HepG2 (cell line): ENCODE measurements around the gene ADGRB2. TPM values are rescaled to one million over a fixed set of nuclear protein-coding genes. Genes with fewer than 3 reads are reported as not detected.

Experiments
- ZBTB3 ChIP-seq: sonication (generic); formaldehyde crosslinking; IDR thresholded peaks from 2 replicates; pipeline ENCODE4 v1.4.0; 2020; ENCODE audit warnings: low read depth, mild to moderate bottlenecking, moderate library complexity, missing genetic modification reagents, borderline replicate concordance
- ZBTB8A ChIP-seq: sonication (generic); formaldehyde crosslinking; IDR thresholded peaks from 2 replicates; pipeline ENCODE4 v1.4.0; 2020; ENCODE audit warnings: mild to moderate bottlenecking, low read depth, missing genetic modification reagents, borderline replicate concordance
- ZFP41 ChIP-seq: sonication (generic); formaldehyde crosslinking; IDR thresholded peaks from 2 replicates; pipeline ENCODE4 v1.4.0; 2020; ENCODE audit warnings: mild to moderate bottlenecking, missing genetic modification reagents, borderline replicate concordance
- ZMAT3 ChIP-seq: sonication (generic); formaldehyde crosslinking; conservative IDR thresholded peaks from 2 replicates; pipeline ENCODE4 v1.7.0; 2021; ENCODE audit warnings: missing genetic modification reagents
- ZNF136 ChIP-seq: sonication (generic); formaldehyde crosslinking; IDR thresholded peaks from 2 replicates; pipeline ENCODE4 v1.8.1; 2022; ENCODE audit warnings: low read depth, mild to moderate bottlenecking, moderate library complexity, missing genetic modification reagents
- ZNF207 ChIP-seq: fragments of 450-650 bp; IDR thresholded peaks from 2 replicates; pipeline ENCODE4 v1.6.1; 2016; ENCODE audit warnings: antibody characterized with exemption, borderline replicate concordance
- ZNF460 ChIP-seq: sonication (generic); formaldehyde crosslinking; IDR thresholded peaks from 2 replicates; pipeline ENCODE4 v1.5.1; 2020; ENCODE audit warnings: missing genetic modification reagents, mild to moderate bottlenecking, borderline replicate concordance
- ZNF614 ChIP-seq: IDR thresholded peaks from 2 replicates; pipeline ENCODE4 v1.6.1; 2018; ENCODE audit warnings: missing biosample characterization, missing genetic modification reagents, inconsistent platforms, borderline replicate concordance
- ZNF746 ChIP-seq: sonication (generic); formaldehyde crosslinking; IDR thresholded peaks from 2 replicates; pipeline ENCODE4 v1.8.0; 2022; ENCODE audit warnings: mild to moderate bottlenecking, missing genetic modification reagents
- ZNF780A ChIP-seq: sonication (generic); formaldehyde crosslinking; IDR thresholded peaks from 2 replicates; pipeline ENCODE4 v1.8.0; 2022; ENCODE audit warnings: mild to moderate bottlenecking, missing genetic modification reagents, moderate library complexity
- polyA plus RNA-seq, 8 experiments: library from polyadenylated mRNA; depleted of rRNA in 3 of 8; stranded (reverse) in 7 of 8; unstranded in 1 of 8; fragments of >200 nt; fragmentation: Illumina TruSeq in 4 of 8; extraction: Trizol in 4 of 8; gene quantifications; 2 replicates each; pipeline versions ENCODE4 v1.2.1 to v1.2.3, GENCODE V29; 2011 to 2016; ENCODE audit warnings: low read depth in 4 of 8, missing spikeins in 1 of 8, mixed read lengths in 1 of 8; ENCODE audit not compliant: insufficient read depth in 1 of 8
- total RNA-seq, 5 experiments: library from RNA; depleted of rRNA; stranded (reverse); fragments of >200 nt; fragmentation: Illumina TruSeq; extraction: Trizol; gene quantifications; 2 replicates each; pipeline ENCODE4 v1.2.3, GENCODE V29; 2016; ENCODE audit warnings: low read depth in 1 of 5
- TF ChIP-seq, protein P1 (sequence below): sonication (generic); formaldehyde crosslinking; IDR thresholded peaks from 2 replicates; pipeline ENCODE4 v1.4.0; 2020; ENCODE audit warnings: mild to moderate bottlenecking, missing genetic modification reagents
- TF ChIP-seq, protein P2 (sequence below): sonication (generic); formaldehyde crosslinking; IDR thresholded peaks from 2 replicates; pipeline ENCODE4 v1.9.0; 2022; ENCODE audit warnings: missing genetic modification reagents, mild to moderate bottlenecking, borderline replicate concordance
- TF ChIP-seq, protein P3 (sequence below): sonication (generic); formaldehyde crosslinking; IDR thresholded peaks from 2 replicates; pipeline ENCODE4 v1.5.0; 2020; ENCODE audit warnings: missing genetic modification reagents

ADGRB2 gene
- total and polyA plus RNA-seq, 2 of the 13 experiments (the other 11 are each of a cell fraction or from before 2014, with no cell fraction given) = 0.03 to 0.09 TPM

DNA sequence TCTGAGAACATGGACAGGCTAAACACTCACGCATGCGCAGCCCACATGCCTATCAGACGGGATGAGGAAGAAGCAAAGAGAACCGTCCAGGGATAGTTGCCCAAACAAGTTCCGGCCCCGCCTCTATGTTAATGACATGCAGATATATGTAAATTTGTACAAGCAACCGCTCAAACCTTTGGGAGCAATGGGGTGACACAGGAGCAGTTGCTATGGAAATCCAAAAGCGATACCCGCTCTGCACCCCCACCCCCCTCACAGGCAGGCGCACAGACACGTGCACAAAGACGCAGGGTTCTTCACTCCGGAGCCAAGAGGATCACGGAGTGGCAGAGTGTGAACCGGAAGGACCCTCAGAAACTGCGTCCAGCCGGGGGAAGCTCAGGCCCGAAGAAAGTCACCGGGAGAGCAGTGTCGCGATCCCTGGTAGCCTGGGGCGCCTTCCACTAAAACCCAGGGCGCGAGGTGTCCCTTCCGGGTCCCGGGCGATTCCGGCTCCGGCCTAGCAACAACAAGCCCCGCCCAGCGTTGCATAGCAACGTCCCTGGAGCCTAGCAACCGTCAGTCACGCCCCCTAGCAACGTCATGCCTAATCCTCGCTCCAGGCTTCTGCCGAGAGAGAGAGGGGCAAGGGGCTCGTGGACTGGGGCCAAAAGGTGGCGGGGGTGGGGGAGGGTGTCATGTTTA is 24.1 kb upstream of the ADGRB2 start (continued):
- TF ChIP-seq, protein P1, sequence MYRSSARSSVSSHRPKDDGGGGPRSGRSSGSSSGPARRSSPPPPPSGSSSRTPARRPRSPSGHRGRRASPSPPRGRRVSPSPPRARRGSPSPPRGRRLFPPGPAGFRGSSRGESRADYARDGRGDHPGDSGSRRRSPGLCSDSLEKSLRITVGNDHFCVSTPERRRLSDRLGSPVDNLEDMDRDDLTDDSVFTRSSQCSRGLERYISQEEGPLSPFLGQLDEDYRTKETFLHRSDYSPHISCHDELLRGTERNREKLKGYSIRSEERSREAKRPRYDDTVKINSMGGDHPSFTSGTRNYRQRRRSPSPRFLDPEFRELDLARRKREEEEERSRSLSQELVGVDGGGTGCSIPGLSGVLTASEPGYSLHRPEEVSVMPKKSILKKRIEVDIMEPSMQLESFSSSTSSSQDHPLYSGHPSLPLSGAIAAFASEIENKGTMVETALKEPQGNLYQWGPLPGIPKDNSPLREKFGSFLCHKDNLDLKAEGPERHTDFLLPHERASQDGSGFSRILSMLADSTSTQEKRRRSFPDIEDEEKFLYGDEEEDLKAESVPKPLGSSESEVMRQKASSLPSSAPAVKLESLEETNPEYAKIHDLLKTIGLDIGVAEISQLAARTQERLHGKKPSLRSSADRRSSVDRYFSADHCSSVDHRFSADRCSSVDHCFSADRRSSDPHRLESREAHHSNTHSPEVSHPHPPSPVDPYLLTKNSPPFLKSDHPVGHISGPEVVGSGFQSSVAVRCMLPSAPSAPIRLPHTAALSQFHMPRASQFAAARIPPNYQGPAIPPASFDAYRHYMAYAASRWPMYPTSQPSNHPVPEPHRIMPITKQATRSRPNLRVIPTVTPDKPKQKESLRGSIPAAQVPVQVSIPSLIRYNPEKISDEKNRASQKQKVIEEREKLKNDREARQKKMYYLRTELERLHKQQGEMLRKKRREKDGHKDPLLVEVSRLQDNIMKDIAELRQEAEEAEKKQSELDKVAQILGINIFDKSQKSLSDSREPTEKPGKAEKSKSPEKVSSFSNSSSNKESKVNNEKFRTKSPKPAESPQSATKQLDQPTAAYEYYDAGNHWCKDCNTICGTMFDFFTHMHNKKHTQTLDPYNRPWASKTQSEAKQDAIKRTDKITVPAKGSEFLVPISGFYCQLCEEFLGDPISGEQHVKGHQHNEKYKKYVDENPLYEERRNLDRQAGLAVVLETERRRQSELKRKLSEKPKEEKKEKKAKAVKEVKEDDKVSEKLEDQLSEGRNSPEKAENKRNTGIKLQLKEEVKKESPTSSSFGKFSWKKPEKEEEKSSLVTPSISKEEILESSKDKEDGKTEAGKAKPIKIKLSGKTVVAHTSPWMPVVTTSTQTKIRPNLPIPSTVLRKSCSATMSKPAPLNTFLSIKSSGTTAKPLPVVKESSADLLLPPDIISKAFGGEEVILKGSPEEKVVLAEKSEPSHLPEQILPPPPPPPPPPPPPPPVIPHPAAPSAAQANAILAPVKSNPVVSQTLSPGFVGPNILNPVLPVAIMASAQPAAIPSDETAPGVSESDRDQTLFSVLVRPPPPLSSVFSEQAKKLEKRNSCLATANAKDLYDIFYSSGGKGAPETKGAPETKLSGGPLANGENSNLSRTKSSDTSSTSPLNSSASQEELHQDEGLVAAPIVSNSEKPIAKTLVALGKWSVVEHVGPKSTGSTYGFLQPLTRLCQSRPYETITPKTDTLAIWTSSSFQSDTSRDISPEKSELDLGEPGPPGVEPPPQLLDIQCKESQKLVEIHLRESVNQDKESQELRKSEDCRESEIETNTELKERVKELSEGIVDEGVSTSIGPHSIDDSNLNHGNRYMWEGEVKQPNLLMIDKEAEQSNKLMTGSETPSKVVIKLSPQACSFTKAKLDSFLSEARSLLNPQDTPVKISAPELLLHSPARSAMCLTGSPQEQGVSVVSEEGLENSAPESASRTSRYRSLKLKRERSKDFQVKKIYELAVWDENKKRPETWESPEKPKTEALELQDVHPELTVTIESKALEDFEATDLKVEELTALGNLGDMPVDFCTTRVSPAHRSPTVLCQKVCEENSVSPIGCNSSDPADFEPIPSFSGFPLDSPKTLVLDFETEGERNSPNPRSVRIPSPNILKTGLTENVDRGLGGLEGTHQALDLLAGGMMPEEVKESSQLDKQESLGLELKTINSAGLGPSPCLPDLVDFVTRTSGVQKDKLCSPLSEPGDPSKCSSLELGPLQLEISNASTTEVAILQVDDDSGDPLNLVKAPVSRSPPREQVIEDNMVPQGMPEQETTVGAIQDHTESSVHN = no peak
- TF ChIP-seq ZNF136 (no peak), ZNF746 (CRISPR knock-in tag) (no peak), ZNF207 (no peak), ZMAT3 (CRISPR knock-in tag) (no peak), ZNF780A (CRISPR knock-in tag) (no peak), ZBTB8A (no peak), ZNF460 (CRISPR knock-in tag) (no peak), ZFP41 (no peak), ZBTB3 (CRISPR knock-in tag) (no peak), ZNF614 (no peak)
- TF ChIP-seq, protein P2, sequence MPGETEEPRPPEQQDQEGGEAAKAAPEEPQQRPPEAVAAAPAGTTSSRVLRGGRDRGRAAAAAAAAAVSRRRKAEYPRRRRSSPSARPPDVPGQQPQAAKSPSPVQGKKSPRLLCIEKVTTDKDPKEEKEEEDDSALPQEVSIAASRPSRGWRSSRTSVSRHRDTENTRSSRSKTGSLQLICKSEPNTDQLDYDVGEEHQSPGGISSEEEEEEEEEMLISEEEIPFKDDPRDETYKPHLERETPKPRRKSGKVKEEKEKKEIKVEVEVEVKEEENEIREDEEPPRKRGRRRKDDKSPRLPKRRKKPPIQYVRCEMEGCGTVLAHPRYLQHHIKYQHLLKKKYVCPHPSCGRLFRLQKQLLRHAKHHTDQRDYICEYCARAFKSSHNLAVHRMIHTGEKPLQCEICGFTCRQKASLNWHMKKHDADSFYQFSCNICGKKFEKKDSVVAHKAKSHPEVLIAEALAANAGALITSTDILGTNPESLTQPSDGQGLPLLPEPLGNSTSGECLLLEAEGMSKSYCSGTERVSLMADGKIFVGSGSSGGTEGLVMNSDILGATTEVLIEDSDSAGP (CRISPR knock-in tag) = no peak
- TF ChIP-seq, protein P3, sequence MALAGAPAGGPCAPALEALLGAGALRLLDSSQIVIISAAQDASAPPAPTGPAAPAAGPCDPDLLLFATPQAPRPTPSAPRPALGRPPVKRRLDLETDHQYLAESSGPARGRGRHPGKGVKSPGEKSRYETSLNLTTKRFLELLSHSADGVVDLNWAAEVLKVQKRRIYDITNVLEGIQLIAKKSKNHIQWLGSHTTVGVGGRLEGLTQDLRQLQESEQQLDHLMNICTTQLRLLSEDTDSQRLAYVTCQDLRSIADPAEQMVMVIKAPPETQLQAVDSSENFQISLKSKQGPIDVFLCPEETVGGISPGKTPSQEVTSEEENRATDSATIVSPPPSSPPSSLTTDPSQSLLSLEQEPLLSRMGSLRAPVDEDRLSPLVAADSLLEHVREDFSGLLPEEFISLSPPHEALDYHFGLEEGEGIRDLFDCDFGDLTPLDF (CRISPR knock-in tag) = no peak
